T-cell (primary cell): ENCODE results near the gene TMEM218. TPM values are rescaled to one million over a fixed set of nuclear protein-coding genes. Genes with fewer than 3 reads are reported as not detected.
"Not testable (repeated sequence)": the region's sequence is repeated elsewhere in the genome, so short reads cannot be mapped to it uniquely, and the experiment has no call there.

Experiments used
- ATAC-seq, 4 experiments: fragments of 200-7000 bp in 3 of 4; fragments of 150-1000 bp in 1 of 4; cut with Tn5 transposase; replicated peaks in 1 of 4; 1 replicate in 3 of 4; 2 replicates in 1 of 4; pipeline ENCODE4 v1.10.0; 2021; ENCODE audit warnings: moderate library complexity in 3 of 4, mild to moderate bottlenecking in 2 of 4, moderate number of reproducible peaks in 1 of 4
- CTCF ChIA-PET, 2 donors: fragments of 300-600 bp; sonication (Branson Sonifier 250); formaldehyde crosslinking; loops; one replicate each; lab custom pipeline; 2022; ENCODE audit warnings: antibody characterized with exemption in 2 of 2; lab: Charles Lee
- POLR2A ChIA-PET, 2 donors: fragments of 300-600 bp; sonication (Branson Sonifier 250); formaldehyde crosslinking; loops; one replicate each; lab custom pipeline; 2022; ENCODE audit warnings: antibody characterized with exemption in 2 of 2; lab: Charles Lee
- DNase-seq, 35 experiments: peaks; one replicate each; pipeline versions ENCODE4 v3.0.0 to v3.0.0-alpha.2; 2013 to 2023
- H3K27ac ChIP-seq: one replicate; pipeline ENCODE4 v1.5.1; 2013; ENCODE audit warnings: low read length
- H3K27me3 ChIP-seq, 2 experiments: replicated peaks in 1 of 2; 1 replicate in 1 of 2; 2 replicates in 1 of 2; pipeline versions ENCODE4 v1.6.1 to v1.7.0; 2013; ENCODE audit warnings: low read length in 1 of 2, mixed read lengths in 1 of 2; ENCODE audit not compliant: control insufficient read depth in 2 of 2, insufficient read depth in 2 of 2; ENCODE audit errors: extremely low read depth in 1 of 2
- H3K36me3 ChIP-seq, 2 donors: 1 replicate in 1 of 2; 2 replicates in 1 of 2; pipeline versions ENCODE4 v1.6.1 to v1.7.0; 2013; ENCODE audit warnings: low read length in 1 of 2; ENCODE audit not compliant: control insufficient read depth in 2 of 2, insufficient read depth in 1 of 2; ENCODE audit errors: extremely low read depth in 1 of 2
- H3K4me1 ChIP-seq, 2 experiments: 1 replicate in 1 of 2; 2 replicates in 1 of 2; pipeline versions ENCODE4 v1.6.1 to v1.7.0; 2013; ENCODE audit warnings: low read length in 2 of 2, mixed read lengths in 1 of 2; ENCODE audit not compliant: insufficient read depth in 2 of 2, control insufficient read depth in 1 of 2; ENCODE audit errors: extremely low read depth in 1 of 2
- H3K4me3 ChIP-seq, 2 donors: 1 replicate in 1 of 2; 2 replicates in 1 of 2; pipeline versions ENCODE4 v1.5.1 to v1.7.0; 2013; ENCODE audit warnings: mild to moderate bottlenecking in 2 of 2, low read length in 1 of 2, moderate library complexity in 1 of 2; ENCODE audit not compliant: control insufficient read depth in 1 of 2; ENCODE audit errors: extremely low read depth in 1 of 2
- H3K9me3 ChIP-seq: 2 replicates; pipeline ENCODE4 v1.7.0; 2013
- H3K27ac Mint-ChIP-seq, 2 donors: one replicate each; pipeline ENCODE4 v1.8.0; 2020 to 2021; ENCODE audit warnings: mild to moderate bottlenecking in 2 of 2, mixed read lengths in 2 of 2
- H3K27me3 Mint-ChIP-seq, 2 donors: one replicate each; pipeline ENCODE4 v1.8.0; 2021 to 2022; ENCODE audit warnings: mixed read lengths in 2 of 2
- H3K36me3 Mint-ChIP-seq: one replicate; pipeline ENCODE4 v1.8.0; 2021; ENCODE audit warnings: mixed read lengths
- H3K4me1 Mint-ChIP-seq, 3 donors: one replicate each; pipeline ENCODE4 v1.8.0; 2020 to 2022; ENCODE audit warnings: mixed read lengths in 3 of 3, mild to moderate bottlenecking in 1 of 3
- H3K4me3 Mint-ChIP-seq, 3 donors: one replicate each; pipeline ENCODE4 v1.8.0; 2020 to 2022; ENCODE audit warnings: mild to moderate bottlenecking in 3 of 3, mixed read lengths in 3 of 3, moderate library complexity in 3 of 3
- H3K9me3 Mint-ChIP-seq, 3 donors: one replicate each; pipeline ENCODE4 v1.8.0; 2020 to 2022; ENCODE audit warnings: mixed read lengths in 3 of 3
- WGBS: methylation state at CpG from one replicate; pipeline ENCODE4 v1.1.5; 2013; ENCODE audit warnings: missing lambda C conversion rate; ENCODE audit not compliant: insufficient coverage; 5-methylcytosine and 5-hydroxymethylcytosine counted together
- total RNA-seq, 35 experiments: library from RNA in 6 of 35; stranded (reverse) in 6 of 35; fragments of 120-200 nt in 1 of 35; gene quantifications; one replicate each; pipeline versions ENCODE4 v1.2.1 to v1.2.4 and lab custom pipeline; 2013 to 2026

The TMEM218 gene
- total RNA-seq, 5 donors from 2014 or later (not counting 1 experiment from before 2014, with no cell fraction given): 10.3 to 18.9 (median 14.8) TPM

DNA sequence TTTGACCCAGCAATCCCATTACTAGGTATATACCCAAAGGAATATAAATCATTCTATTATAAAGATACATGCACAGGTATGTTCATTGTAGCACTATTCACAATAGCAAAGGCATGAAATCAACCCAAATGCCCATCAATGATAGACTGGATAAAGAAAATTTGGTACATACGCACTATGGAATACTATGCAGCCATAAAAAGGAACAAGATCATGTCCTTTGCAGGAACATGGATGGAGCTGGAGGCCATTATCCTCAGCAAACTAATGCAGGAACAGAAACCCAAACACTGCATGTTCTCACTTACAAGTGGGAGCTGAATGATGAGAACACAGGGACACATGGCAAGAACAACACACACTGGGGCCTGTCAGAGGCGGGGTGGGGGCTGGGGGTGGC is 55.3 kb downstream of the TMEM218 start:
- DNase-seq, H3K27me3 Mint-ChIP-seq, H3K27me3 ChIP-seq, H3K36me3 ChIP-seq, H3K4me3 Mint-ChIP-seq, H3K9me3 ChIP-seq, H3K9me3 Mint-ChIP-seq, POLR2A ChIA-PET, H3K27ac Mint-ChIP-seq, H3K27ac ChIP-seq, CTCF ChIA-PET, H3K4me3 ChIP-seq, H3K4me1 Mint-ChIP-seq, ATAC-seq, H3K4me1 ChIP-seq, H3K36me3 Mint-ChIP-seq: not testable (repeated sequence)
- WGBS: no CpG with 5 or more reads among the region's 2 CpGs

DNA sequence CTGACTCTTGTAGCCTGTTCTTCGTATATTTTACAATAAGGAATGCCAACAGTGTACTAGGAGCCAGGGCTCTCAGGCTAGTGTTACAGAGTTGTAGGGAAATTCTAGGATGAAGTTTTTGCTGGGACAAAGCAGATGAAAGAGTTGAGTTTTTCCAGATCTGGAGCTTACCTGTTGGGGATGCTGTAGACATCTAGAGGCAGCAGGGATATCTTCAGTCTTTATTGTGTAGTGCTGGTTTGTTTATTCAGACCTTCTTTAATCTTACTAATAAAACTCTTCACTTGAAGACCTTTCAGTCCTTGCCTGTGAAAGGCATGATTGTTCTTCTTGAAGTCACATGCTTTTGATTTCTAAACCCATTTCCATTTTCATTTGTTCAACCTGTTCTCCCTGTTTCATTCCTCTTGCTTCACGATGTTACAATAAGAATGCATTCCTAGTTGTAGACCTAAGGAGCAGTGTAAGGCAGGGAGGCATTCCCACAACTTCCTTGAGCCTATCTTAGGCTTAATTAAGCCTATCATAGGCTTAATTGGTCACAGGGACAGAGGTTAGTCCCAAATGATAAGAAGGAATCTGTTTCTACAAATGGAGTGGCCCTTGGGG is 56.2 kb downstream of the TMEM218 start:
- H3K4me3 ChIP-seq: no peak overlapping the region
- H3K27me3 ChIP-seq: no peaks in the 10 kb centered on the region
- Mint-ChIP-seq H3K4me3 (no peak overlapping the region), H3K27me3 (no peaks in the 10 kb centered on the region), H3K4me1 (no peaks in the 10 kb centered on the region), H3K27ac (no peak overlapping the region), H3K9me3 (peaks cover 0 to 2% (median 0%) of the 10 kb centered on the region in 3 donors), H3K36me3 (peaks cover 5% of the 10 kb centered on the region)
- no peaks in the 10 kb centered on the region for H3K9me3 ChIP-seq
- H3K36me3 ChIP-seq: no peaks in the 10 kb centered on the region
- H3K27ac ChIP-seq: no peak overlapping the region
- POLR2A ChIA-PET: no interaction called here
- no CpG with 5 or more reads among the region's 2 CpGs for WGBS
- CTCF ChIA-PET: no interaction called here
- no peaks in the 10 kb centered on the region for H3K4me1 ChIP-seq
- no peak for ATAC-seq
- no peak for DNase-seq

DNA sequence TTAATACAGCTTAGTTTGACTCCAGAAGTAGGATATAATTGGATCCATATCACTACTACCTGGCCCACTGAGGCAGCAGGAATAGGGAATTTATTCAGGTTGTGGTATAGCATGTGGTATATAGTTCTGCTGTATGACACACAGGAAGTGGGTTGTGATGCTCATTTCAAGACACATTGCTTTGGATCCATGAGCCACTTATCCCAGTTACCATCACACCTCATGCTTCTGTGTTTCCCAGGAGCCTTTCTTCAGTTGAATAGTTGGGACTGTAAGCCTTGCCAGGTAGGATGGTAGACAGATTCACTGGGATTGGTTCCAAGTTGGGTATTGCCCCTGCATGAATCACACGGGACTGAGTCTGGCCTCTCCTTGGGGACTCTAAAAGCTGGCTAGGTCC is 58.3 kb downstream of the TMEM218 start:
- no peaks in the 10 kb centered on the region for H3K27me3 Mint-ChIP-seq
- no peaks in the 10 kb centered on the region for H3K4me1 Mint-ChIP-seq
- no CpG with 5 or more reads among the region's 1 CpG for WGBS
- Histone ChIP-seq H3K27ac (no peak overlapping the region), H3K27me3 (no peaks in the 10 kb centered on the region), H3K9me3 (no peaks in the 10 kb centered on the region), H3K4me3 (no peak overlapping the region), H3K36me3 (no peaks in the 10 kb centered on the region), H3K4me1 (no peaks in the 10 kb centered on the region)
- ATAC-seq: no peak
- peaks cover 0 to 2% (median 0%) of the 10 kb centered on the region in 3 donors for H3K9me3 Mint-ChIP-seq
- ChIA-PET CTCF (no interaction called here), POLR2A (no interaction called here)
- no peak overlapping the region for H3K27ac Mint-ChIP-seq
- H3K36me3 Mint-ChIP-seq: peaks cover 5% of the 10 kb centered on the region
- no peak for DNase-seq
- no peak overlapping the region for H3K4me3 Mint-ChIP-seq

DNA sequence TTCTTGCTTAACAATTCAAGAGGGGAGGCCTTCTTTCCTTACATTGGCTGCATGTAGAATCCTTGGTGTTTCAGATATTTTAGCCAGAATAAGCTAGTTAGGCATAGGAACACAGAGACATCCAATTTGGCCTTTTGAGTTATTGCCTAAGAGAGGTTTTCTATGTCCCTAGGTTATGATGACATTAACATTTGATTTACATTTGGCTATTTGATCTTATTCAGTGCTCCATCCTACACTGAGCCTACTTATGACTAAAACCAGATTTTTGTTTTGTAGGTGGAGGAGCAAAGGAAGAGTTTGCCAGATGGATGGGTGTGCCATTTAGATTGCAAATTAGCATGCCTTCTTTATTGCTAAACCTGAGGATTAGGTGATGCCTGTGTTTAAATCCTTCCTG is 59.4 kb downstream of the TMEM218 start:
- H3K4me3 ChIP-seq: no peak overlapping the region
- H3K4me1 Mint-ChIP-seq: no peaks in the 10 kb centered on the region
- peaks cover 5% of the 10 kb centered on the region for H3K36me3 Mint-ChIP-seq
- ChIA-PET POLR2A (no interaction called here), CTCF (no interaction called here)
- H3K4me3 Mint-ChIP-seq: no peak overlapping the region
- H3K27me3 Mint-ChIP-seq: no peaks in the 10 kb centered on the region
- no peak overlapping the region for H3K27ac Mint-ChIP-seq
- H3K9me3 Mint-ChIP-seq: peaks cover 0 to 2% (median 0%) of the 10 kb centered on the region in 3 donors
- DNase-seq: no peak
- H3K36me3 ChIP-seq: no peaks in the 10 kb centered on the region
- H3K27ac ChIP-seq: no peak overlapping the region
- H3K9me3 ChIP-seq: no peaks in the 10 kb centered on the region
- ATAC-seq: no peak
- no peaks in the 10 kb centered on the region for H3K27me3 ChIP-seq
- no peaks in the 10 kb centered on the region for H3K4me1 ChIP-seq

DNA sequence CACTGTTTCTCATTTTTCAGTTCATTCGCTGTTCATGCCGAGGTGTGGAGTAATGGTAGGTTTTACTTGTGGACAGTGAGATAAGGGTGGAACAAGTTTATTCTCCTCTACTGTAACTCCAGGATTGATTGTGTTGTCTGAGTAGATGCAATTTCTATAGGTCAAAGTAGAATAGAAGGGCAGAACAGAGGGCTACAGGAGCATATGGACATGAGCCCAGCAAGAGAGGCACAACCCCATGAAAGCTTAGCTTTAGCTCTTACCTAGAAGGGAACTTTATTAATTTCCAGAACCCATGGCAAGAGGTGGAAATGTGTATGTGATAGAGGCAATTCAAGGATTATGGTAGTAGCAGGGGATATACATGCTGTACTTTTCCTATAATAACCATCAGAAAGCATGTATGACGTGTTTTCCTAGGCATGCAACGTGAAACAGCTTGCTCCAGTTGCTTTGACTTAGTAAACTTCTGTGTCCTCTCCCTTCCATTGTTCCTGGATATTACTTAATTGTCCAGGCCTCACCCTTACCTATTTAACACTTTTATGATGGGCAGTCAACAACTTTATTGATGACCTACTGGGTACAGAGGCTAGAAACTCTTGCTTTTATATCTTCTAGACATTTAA is 62.1 kb downstream of the TMEM218 start:
- ATAC-seq (no peak), DNase-seq (no peak)
- Histone ChIP-seq H3K4me1 (no peaks in the 10 kb centered on the region), H3K4me3 (no peak overlapping the region), H3K27me3 (no peaks in the 10 kb centered on the region), H3K36me3 (no peaks in the 10 kb centered on the region), H3K9me3 (no peaks in the 10 kb centered on the region), H3K27ac (no peak overlapping the region)
- POLR2A ChIA-PET: no interaction called here
- no peaks in the 10 kb centered on the region for H3K9me3 Mint-ChIP-seq
- no peak overlapping the region for H3K27ac Mint-ChIP-seq
- no peaks in the 10 kb centered on the region for H3K4me1 Mint-ChIP-seq
- no peaks in the 10 kb centered on the region for H3K27me3 Mint-ChIP-seq
- peaks cover 5% of the 10 kb centered on the region for H3K36me3 Mint-ChIP-seq
- CTCF ChIA-PET: interaction anchor here in 1 of 2 donors (0.6 kb wide), 1 partner anchor 894 kb away, joined by 3 read pairs; no protein-coding TSS in a partner anchor
- no peak overlapping the region for H3K4me3 Mint-ChIP-seq
- 92% methylated on average over 2 of the region's 4 CpGs for WGBS

Other genes starting within 250 kb of the TMEM218 start
- gene ROBO3, start 246.2 kb downstream of the TMEM218 start, total RNA-seq: 10 to 100 TPM; 10.2 to 24.7 (median 17.7) TPM
- under 1 TPM in 3 of 5 donors, not detected in 2; 0.41 to 0.59 (median 0.50) TPM for gene ROBO4, start 213.8 kb downstream of the TMEM218 start, total RNA-seq
- gene HEPN1, start 192.4 kb downstream of the TMEM218 start, total RNA-seq: not detected
- gene HEPACAM, start 175.6 kb downstream of the TMEM218 start, total RNA-seq: not detected
- gene CCDC15, start 157.4 kb downstream of the TMEM218 start, total RNA-seq: 1 to 10 TPM; 1.4 to 3.4 (median 2.1) TPM
- 1 to 10 TPM in 3 of 5 donors, under 1 TPM in 2; 0.14 to 1.5 (median 1.1) TPM for gene SLC37A2, start 48.3 kb downstream of the TMEM218 start, total RNA-seq
- gene PKNOX2, start 53.1 kb upstream of the TMEM218 start, total RNA-seq: under 1 TPM in 1 of 5 donors, not detected in 4; 0.55 TPM